Keratinocyte (primary cell): ENCODE results near the gene BHMT.

Experiments used
- CTCF ChIP-seq, 3 experiments: IDR thresholded peaks in 1 of 3; conservative IDR thresholded peaks in 1 of 3; optimal IDR thresholded peaks in 1 of 3; 2 replicates in 2 of 3; 3 replicates in 1 of 3; pipeline versions ENCODE3 to v1.5.1; 2011; ENCODE audit warnings: low read length in 3 of 3, mild to moderate bottlenecking in 3 of 3, moderate library complexity in 2 of 3, control low read depth in 1 of 3, inconsistent platforms in 1 of 3; ENCODE audit not compliant: insufficient read depth in 2 of 3; ENCODE audit errors: extremely low read depth in 1 of 3
- EZH2 ChIP-seq: IDR thresholded peaks from one replicate; pipeline ENCODE4 v1.6.1; 2012; ENCODE audit warnings: inconsistent platforms, mild to moderate bottlenecking, low read length, moderate library complexity

- TF ChIP-seq CTCF (optimal IDR thresholded peaks at IDR 0.05 in 1 of 3, IDR thresholded peaks at IDR 0.05 in 1 of 3, conservative IDR thresholded peaks at IDR 0.05 in 1 of 3; ENCODE audit: extremely low read depth in 1 of 3, insufficient read depth in 2 of 3, low read length in 3 of 3) (peak; percentile 57 to 63 (median 63)), EZH2 (no peak)
Measured at GRCh38 chr5:79109527-79110492, 1.8 kb upstream of the BHMT start.
